ENCODE data around the gene PADI4.

The PADI4 gene

GRCh38 chr1:17287130-17287776 lies 20.7 kb upstream of the PADI4 start:
- DNase-seq: no peak

- DNase-seq: no peak
Observed at GRCh38 chr1:17289721-17290120, 18.3 kb upstream of the PADI4 start.

- no peak for DNase-seq
Observed at GRCh38 chr1:17290553-17290952, 17.4 kb upstream of the PADI4 start.

- DNase-seq: no peak
Observed at GRCh38 chr1:17292299-17293160, 15.5 kb upstream of the PADI4 start.

GRCh38 chr1:17293681-17294425 lies 14.1 kb upstream of the PADI4 start:
- DNase-seq: no peak

- DNase-seq: no peak
Observed at GRCh38 chr1:17295292-17295691, 12.7 kb upstream of the PADI4 start.

- no peak for DNase-seq
Observed at GRCh38 chr1:17296086-17296485, 11.9 kb upstream of the PADI4 start.

GRCh38 chr1:17297991-17298390 lies 10.0 kb upstream of the PADI4 start:
- DNase-seq: no peak

GRCh38 chr1:17301767-17302166 lies 6.2 kb upstream of the PADI4 start:
- DNase-seq: no peak

GRCh38 chr1:17304151-17304825 lies 3.7 kb upstream of the PADI4 start:
- no peak for DNase-seq

- no peak for DNase-seq
Observed at GRCh38 chr1:17304826-17305175, 3.2 kb upstream of the PADI4 start.

GRCh38 chr1:17305576-17306095 lies 2.4 kb upstream of the PADI4 start:
- no peak for DNase-seq

GRCh38 chr1:17306407-17306806 lies 1.6 kb upstream of the PADI4 start:
- no peak for DNase-seq

GRCh38 chr1:17306921-17307320 lies 1.1 kb upstream of the PADI4 start:
- DNase-seq: no peak

- DNase-seq: no peak
Observed at GRCh38 chr1:17307329-17307728, 668 bp upstream of the PADI4 start.

- no peak for DNase-seq
Observed at GRCh38 chr1:17308593-17308992, 596 bp downstream of the PADI4 start.

GRCh38 chr1:17309426-17310067 lies 1.6 kb downstream of the PADI4 start:
- no peak for DNase-seq

GRCh38 chr1:17310068-17310640 lies 2.2 kb downstream of the PADI4 start:
- no peak for DNase-seq

GRCh38 chr1:17313530-17314309 lies 5.7 kb downstream of the PADI4 start:
- no peak for DNase-seq

- DNase-seq: no peak
Observed at GRCh38 chr1:17314491-17314971, 6.5 kb downstream of the PADI4 start.

- no peak for DNase-seq
Observed at GRCh38 chr1:17315542-17316130, 7.6 kb downstream of the PADI4 start.

Measured in NCI-H446 (cell line).